HUES64 (cell line): ENCODE results near the gene SP9.

ENCODE experiments used
- H3K27ac ChIP-seq: 2 replicates; pipeline ENCODE4 v1.7.0; 2013; ENCODE audit warnings: low read depth, low read length, inconsistent platforms
- H3K27me3 ChIP-seq: 2 replicates; pipeline ENCODE4 v1.6.1; 2013; ENCODE audit warnings: mild to moderate bottlenecking, low read length; ENCODE audit not compliant: insufficient read depth
- H3K36me3 ChIP-seq: 2 replicates; pipeline ENCODE4 v1.6.1; 2013; ENCODE audit warnings: mild to moderate bottlenecking, low read length; ENCODE audit not compliant: insufficient read depth
- H3K4me1 ChIP-seq: 2 replicates; pipeline ENCODE4 v1.6.1; 2013; ENCODE audit warnings: mild to moderate bottlenecking, low read length, moderate library complexity; ENCODE audit not compliant: insufficient read depth
- H3K4me3 ChIP-seq: 2 replicates; pipeline ENCODE4 v1.5.1; 2013; ENCODE audit warnings: mild to moderate bottlenecking, low read length, moderate library complexity
- H3K9ac ChIP-seq: 2 replicates; pipeline ENCODE4 v1.6.1; 2013; ENCODE audit warnings: mild to moderate bottlenecking, low read depth, low read length
- H3K9me3 ChIP-seq: 2 replicates; pipeline ENCODE4 v1.6.1; 2013; ENCODE audit warnings: low read depth, low read length; ENCODE audit not compliant: insufficient read depth
- WGBS: fragments of 150-250, 120-280 bp; methylation state at CpG from one replicate; pipeline ENCODE4 v1.1.7; 2013; ENCODE audit warnings: missing lambda C conversion rate; 5-methylcytosine and 5-hydroxymethylcytosine counted together

SP9 gene

DNA sequence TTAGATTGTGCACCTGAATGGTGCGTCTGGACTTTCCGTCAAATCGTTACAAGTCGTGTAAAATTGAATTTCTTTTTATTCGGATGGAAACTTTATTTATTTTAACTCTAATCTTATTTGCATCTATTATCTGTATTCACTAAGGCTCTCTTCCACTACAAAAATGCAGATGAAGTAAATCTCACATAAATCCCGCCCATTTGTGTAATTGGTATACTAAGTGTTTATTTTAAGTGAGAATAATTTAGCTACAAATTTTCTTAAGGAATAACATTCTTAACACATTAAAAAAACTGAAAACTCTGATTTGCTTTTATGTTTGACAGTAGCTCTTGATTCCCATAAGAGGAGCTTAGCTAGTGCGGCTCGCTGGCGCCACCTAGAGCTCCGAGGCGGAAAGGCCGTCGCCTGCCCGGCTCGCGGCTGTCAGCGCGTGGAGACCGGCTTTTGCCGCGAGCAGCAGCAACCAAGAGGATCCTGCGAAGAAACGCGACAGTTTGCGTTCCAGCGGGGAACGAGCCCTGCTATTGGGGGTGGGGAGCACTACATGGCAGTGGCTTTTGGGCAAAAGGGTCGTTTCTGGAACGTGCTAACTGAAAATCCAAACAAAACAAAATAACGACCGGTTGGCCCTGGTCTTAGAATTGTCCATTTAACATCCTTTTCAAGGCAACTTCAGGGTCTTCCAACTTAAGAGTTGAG lies 6.7 kb downstream of the SP9 start:
- WGBS, result 1% methylated on average over 28 of the region's 31 CpGs
- Histone ChIP-seq H3K4me1 (peaks cover 62% of the 10 kb centered on the region), H3K36me3 (no peaks in the 10 kb centered on the region), H3K9ac (no peak overlapping the region), H3K9me3 (no peaks in the 10 kb centered on the region), H3K27ac (no peak overlapping the region), H3K4me3 (peak overlapping the region; percentile 47), H3K27me3 (peaks cover 98% of the 10 kb centered on the region)

DNA sequence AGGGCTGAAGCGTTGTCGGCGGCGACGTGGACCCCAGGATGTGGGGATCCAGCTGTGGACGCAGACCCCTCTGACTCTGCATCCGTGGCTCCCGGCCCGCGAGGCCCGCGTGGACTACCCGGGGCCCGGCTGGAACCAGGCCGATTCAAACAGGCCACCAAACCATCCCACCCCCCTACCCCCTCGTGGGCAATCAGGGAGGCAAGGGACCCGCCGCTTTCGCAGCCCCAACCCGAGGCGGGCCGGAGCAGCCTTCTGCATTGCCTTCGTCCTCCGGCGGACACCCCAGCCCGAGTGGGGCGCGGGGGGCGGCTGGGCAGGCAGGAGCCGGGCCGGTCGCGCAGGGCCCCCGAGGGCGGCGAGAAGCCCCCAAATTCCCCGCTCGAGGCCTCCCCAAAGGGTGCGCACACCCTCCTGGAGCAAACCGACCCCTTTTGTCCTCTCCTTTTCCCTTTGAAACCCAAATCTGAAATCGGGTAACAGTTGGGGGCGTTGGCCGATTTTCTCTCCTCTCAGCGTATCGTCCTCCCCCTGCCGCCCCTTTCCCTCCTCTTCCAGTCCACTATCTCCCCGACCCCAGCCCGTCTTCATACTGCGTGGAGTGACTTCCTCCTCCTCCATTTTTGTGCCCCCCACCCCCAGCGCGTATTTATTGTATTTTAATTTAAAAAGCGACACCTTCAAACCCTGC lies 7.4 kb downstream of the SP9 start:
- peak overlapping the region; percentile 47 for H3K4me3 ChIP-seq
- no peak overlapping the region for H3K9ac ChIP-seq
- no peaks in the 10 kb centered on the region for H3K36me3 ChIP-seq
- H3K9me3 ChIP-seq, result no peaks in the 10 kb centered on the region
- H3K27ac ChIP-seq, result no peak overlapping the region
- WGBS, result under 1% methylated on average over 52 of the region's 52 CpGs
- H3K27me3 ChIP-seq, result peaks cover 91% of the 10 kb centered on the region
- peaks cover 68% of the 10 kb centered on the region for H3K4me1 ChIP-seq

DNA sequence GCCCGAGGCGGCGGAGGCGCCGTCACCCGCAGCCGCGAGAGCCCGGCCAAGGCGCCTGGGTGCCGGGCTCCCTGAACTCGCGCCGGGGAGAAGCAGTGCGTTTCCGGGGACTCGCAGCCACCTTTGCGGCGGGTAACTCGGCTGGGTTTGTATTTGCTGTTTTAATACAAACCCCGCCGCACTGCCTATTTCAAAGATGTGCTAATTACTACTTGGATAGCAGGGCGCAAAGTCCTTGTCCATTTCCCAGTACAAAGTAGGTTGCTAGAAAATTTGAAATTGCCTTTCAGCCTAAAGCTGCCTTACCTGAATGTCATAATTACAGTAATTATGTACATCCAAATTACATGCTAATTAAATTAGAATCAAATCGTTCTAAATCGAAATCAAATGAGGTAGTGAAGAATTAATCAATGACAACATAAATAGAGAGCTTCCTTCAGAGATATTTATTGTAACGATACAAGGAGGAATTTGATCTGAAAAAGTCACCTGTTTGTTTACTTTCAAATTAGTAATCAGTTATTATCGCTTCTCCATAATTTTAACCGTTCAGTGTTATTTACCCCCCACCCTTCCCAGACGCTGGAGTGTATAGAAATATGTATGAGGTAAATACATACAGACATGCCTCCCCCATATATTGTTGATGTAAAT lies 8.1 kb downstream of the SP9 start:
- no peak overlapping the region for H3K27ac ChIP-seq
- H3K27me3 ChIP-seq, result peaks cover 84% of the 10 kb centered on the region
- H3K4me1 ChIP-seq, result peaks cover 64% of the 10 kb centered on the region
- H3K36me3 ChIP-seq, result 0 out of 2 replicates have a peak, but pooled peaks cover under 1% of the 10 kb centered on the region
- no peaks in the 10 kb centered on the region for H3K9me3 ChIP-seq
- WGBS, result 1% methylated on average over 24 of the region's 29 CpGs
- no peak overlapping the region for H3K9ac ChIP-seq
- H3K4me3 ChIP-seq, result peak overlapping the region; percentile 47

DNA sequence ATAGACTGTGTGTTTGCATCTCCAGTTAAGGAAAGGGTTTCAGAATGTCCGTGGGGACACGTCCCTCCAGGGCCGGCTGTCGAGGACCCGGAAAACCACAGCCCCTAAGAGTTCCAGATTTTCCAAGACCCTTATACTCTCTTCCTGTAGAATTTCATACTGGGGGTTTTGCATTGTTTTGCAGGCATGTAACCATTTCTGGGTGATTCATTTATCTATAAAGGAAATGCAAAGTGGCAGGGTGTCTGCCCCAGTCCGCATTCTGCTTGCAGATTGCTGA lies 8.5 kb downstream of the SP9 start:
- 6% methylated on average over 6 of the region's 6 CpGs for WGBS
- Histone ChIP-seq H3K27me3 (peaks cover 80% of the 10 kb centered on the region), H3K9ac (no peak overlapping the region)

DNA sequence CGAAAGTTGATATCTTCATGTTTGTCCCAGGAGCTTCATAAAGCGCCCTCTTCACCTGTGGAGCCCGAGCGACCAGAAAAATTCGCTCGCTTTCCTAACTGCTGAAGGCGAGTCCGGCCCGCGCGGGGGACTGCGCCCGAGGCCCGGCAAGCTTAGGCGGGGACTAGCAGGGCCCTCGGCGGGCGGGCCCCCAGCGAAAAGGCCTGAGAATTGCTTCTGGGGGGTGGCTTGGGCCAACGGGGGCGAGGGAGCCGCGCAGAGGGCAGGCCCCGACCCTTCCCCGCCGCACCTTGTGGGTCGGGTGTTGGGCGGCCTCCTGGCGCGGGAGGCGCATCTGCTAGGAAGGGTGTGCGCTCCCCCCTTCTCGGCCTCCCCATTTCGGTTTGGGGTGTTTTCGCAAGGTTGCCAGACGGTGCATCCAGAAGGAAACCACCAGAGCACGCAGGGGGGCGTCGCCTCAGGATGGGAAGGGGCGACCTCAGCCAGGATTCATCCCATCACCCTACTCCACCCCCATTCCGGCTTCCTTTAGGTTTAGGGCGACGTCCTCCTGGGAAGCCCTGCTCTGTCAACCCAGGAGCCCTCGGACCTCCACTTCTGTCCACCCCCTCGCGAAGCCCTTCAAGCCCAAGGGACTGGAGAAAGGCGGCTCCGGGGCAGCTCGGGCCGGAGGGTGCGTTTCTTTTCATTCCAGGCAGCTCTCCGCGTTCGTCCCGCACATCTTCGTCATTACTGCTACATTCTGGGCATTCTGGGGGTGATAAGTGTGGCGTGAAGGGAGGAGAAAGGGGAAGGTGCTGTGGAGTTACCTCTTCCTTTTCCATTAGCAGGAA lies 9.1 kb downstream of the SP9 start:
- Histone ChIP-seq H3K4me1 (peaks cover 54% of the 10 kb centered on the region), H3K36me3 (peaks cover 11% of the 10 kb centered on the region; the same call in 1 of the 2 replicates), H3K4me3 (peak overlapping the region; percentile 47), H3K9ac (no peak overlapping the region), H3K27me3 (peaks cover 74% of the 10 kb centered on the region), H3K27ac (no peak overlapping the region), H3K9me3 (no peaks in the 10 kb centered on the region)
- under 1% methylated on average over 57 of the region's 57 CpGs for WGBS

More for the DNA sequence above, 8.5 kb downstream of the SP9 start:
- Histone ChIP-seq H3K36me3 (peaks cover 6% of the 10 kb centered on the region; the same call in 1 of the 2 replicates), H3K9me3 (no peaks in the 10 kb centered on the region), H3K4me3 (peak overlapping the region; percentile 47), H3K27ac (no peak overlapping the region), H3K4me1 (peaks cover 60% of the 10 kb centered on the region)

DNA sequence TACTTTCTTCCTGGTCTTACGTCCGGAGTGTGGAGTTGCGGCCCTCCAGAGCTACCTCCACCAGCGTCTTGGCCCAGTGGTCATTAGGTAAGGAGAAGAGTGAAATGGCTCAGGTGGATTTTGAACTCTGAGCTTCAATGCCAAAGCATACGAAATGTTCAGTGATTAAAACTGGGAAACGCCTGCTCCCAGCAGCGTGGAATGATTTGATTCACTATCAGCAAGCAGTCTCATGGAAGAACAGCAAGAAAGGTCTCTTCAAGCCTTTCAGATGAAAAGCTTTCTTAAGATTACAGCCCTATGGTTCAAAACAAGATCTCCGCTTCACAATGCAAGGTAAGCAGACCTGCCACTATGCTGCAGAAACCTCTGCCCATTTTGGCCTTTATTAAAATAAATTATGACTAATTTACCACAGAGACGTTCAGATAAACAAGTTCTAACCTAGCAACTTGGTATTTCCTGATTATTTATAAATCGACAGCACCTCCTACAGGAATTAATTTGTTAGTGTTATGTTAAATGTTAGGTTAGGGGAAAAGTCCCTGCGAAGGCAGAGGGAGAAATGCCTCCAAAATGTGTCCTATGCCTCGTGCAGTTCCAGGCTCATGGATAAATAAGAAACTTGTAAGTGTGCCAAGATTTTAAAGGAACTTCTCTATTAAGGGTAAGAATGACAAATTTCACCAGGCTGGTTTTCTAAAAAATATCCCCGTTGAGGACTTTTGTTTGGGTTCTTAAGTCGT lies 10.1 kb downstream of the SP9 start:
- Histone ChIP-seq H3K36me3 (peaks cover 12% of the 10 kb centered on the region; the same call in 1 of the 2 replicates), H3K4me3 (peak overlapping the region; percentile 47; the same call in 1 of the 2 replicates), H3K9me3 (no peaks in the 10 kb centered on the region), H3K9ac (no peak overlapping the region), H3K4me1 (peaks cover 45% of the 10 kb centered on the region), H3K27ac (no peak overlapping the region), H3K27me3 (peaks cover 63% of the 10 kb centered on the region)
- 25% methylated on average over 14 of the region's 14 CpGs for WGBS

DNA sequence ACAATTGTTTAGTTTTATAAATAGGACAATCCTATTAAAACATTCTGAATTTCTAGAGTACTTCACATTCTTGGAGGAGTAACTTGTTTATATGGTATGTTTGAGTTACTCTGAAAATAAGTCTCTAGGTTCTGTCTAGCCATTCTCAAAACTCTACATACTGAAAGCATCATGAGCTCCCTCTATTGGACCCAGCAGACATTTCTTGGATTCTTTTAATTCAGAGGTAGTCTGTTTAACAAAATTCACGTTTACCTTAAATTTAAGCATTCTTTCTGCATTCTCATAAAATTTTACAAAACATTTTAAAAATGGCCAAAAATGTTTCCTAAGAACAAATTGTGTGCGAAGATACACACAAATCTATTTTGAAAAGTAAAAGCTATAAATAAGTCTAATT lies 15.3 kb downstream of the SP9 start:
- peaks cover 12% of the 10 kb centered on the region for H3K27me3 ChIP-seq
- no peak overlapping the region for H3K27ac ChIP-seq
- 71% methylated on average over 1 of the region's 2 CpGs for WGBS
- no peak overlapping the region for H3K4me3 ChIP-seq
- H3K9me3 ChIP-seq, result no peaks in the 10 kb centered on the region
- H3K9ac ChIP-seq, result no peak overlapping the region
- H3K36me3 ChIP-seq, result peaks cover 12% of the 10 kb centered on the region; the same call in 1 of the 2 replicates
- H3K4me1 ChIP-seq, result peaks cover 17% of the 10 kb centered on the region

DNA sequence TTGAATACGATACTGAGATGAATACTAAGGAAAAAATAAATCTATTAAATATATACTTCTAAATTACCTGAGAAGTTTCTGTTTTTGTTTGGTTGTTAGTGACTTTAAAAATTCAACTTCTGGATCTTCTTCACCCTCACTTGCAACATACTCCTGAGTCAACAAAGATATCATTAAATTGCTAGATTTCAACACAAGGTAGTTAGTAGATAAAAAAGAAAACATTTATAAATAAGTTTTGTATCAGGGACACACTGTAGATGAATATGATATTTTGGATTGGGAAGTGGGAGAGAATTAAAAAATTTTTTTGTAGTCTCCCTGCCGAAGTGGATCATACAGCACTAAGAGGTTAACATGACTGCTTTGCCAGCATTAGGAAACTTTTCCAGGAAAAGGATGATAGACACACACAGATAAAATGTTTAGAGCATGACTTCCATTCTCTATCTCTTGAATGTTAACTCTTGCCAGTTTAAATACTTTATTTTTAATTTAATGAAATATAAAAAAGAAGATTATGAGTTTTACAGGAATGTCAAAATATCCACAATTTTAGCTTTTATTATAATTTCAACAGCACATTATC lies 15.9 kb downstream of the SP9 start:
- no peaks in the 10 kb centered on the region for H3K9me3 ChIP-seq
- no peak overlapping the region for H3K9ac ChIP-seq
- peaks cover 5% of the 10 kb centered on the region; the same call in 1 of the 2 replicates for H3K27me3 ChIP-seq
- peaks cover 13% of the 10 kb centered on the region for H3K4me1 ChIP-seq
- no peak overlapping the region for H3K27ac ChIP-seq
- no peak overlapping the region for H3K4me3 ChIP-seq
- peaks cover 12% of the 10 kb centered on the region; the same call in 1 of the 2 replicates for H3K36me3 ChIP-seq
- WGBS, result 95% methylated on average over 1 of the region's 2 CpGs

DNA sequence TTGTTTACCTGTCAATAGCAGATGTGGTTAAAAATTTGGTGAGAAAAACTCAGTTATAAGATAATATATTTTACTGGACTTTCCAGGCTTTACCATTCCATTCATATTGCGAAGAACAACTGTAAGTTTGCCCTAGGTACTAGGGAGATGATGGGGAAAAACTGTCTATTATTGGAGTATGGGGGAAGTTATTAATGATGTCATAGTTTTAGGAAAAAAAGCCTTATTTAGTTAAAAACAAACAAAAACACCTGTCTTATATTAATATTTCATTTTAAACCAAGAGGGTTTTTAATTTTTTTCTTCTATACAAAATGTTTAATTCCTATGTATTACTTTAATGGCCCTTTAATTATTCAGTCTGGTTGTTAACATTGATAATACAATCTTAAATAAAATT lies 18.2 kb downstream of the SP9 start:
- H3K4me3 ChIP-seq, result no peak overlapping the region
- peaks cover 10% of the 10 kb centered on the region; the same call in 1 of the 2 replicates for H3K36me3 ChIP-seq
- 80% methylated on average over 1 of the region's 1 CpG for WGBS
- no peak overlapping the region for H3K27ac ChIP-seq
- no peak overlapping the region for H3K9ac ChIP-seq
- H3K4me1 ChIP-seq, result no peaks in the 10 kb centered on the region
- no peaks in the 10 kb centered on the region for H3K9me3 ChIP-seq
- no peaks in the 10 kb centered on the region for H3K27me3 ChIP-seq

DNA sequence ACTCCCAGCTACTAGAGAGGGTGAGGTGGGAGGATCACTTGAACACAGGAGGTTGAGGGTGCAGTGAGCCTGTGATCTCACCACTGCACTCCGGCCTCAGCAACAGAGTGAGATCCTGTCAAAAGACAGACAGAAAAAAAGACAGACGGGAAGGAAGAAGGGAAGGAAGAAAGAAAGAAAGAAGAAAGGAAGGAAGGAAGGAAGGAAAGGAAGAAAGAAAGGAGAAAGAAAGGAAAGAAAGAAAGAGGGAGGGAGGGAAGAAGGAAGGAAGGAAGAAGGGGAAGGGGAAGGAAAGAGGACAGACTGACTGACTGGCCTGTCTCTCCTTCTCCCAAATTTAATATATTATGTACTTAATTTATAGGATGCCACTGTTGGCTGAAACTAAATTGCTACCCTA lies 21.6 kb downstream of the SP9 start:
- H3K4me1 ChIP-seq, result no peaks in the 10 kb centered on the region
- H3K9me3 ChIP-seq, result no peaks in the 10 kb centered on the region
- H3K27ac ChIP-seq, result no peak overlapping the region
- H3K9ac ChIP-seq, result no peak overlapping the region
- no peak overlapping the region for H3K4me3 ChIP-seq
- no peaks in the 10 kb centered on the region for H3K36me3 ChIP-seq
- WGBS, result 92% methylated on average over 2 of the region's 2 CpGs
- no peaks in the 10 kb centered on the region for H3K27me3 ChIP-seq
